ENCODE data around the gene NLGN3.

The NLGN3 gene

DNA sequence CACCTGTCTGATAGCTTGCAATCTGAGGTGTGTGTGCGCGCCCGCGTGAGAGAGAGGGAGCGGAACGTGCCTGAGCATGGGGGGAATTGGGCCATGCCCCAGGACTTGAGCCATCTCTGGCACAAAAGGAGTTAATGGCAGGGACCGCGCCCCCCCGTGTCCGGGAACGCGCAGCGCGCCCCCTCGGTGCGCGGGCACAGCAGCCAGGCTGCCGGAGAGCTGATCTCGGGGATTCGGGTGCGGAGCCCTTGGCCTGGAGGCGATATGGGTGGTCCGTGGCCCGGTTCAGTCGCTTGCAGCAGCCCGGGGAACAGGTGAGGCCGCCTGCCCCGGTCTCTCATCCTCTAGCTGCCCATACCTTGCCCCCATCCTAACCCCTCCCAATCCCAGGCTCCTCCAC, at the start of gene NLGN3:
NLGN3 (plus strand) TSS at position 191 of the 400 bp plus-strand sequence. CDS start 2,909 bp downstream, outside the sequence.
- DNase-seq (ENCODE audit: low read depth in 2 of 2) = no peak

DNA sequence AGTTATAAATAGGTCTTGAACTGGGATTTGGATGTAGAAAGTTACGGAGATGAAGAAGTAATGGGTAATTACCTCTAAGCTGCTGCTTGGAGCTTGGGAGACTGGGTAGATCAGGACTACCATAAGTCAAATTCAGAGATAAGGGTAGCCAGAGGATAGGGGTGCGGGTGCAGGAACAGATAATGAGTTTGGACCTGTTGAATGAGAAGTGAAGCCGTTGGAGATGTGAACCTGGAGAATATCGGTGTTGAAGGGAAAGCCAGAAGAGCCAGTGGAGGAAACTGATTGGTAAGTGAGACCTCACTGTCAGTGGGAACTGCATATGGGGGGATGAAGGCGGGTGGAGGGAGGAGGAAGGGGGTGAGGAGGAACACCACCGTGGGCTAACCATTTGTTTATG, 49.6 kb upstream of the NLGN3 start:
- DNase-seq (ENCODE audit: low read depth in 2 of 2) = no peak

DNA sequence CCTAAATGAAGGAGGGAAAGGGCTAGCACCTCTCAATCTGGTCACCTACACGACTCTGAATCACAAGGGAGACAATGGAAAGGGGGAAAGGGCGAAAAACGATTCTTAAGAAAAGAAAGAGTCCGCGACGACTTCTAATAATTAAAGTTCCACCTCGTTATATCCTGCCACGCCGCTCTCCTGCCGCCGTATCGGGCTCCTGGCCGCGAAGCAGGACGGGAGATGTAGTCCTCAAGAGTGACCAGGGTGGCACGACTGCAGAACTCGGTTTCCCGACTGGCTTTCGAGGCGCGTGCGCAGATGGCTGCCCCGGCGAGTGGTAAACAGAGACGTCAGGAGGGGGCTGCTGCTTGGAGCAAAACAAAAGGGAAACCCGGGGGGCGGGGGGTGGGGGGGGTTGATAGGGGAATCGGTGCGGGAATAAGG, 49.1 kb upstream of the NLGN3 start, which contains the start of gene FOXO4:
FOXO4 (plus strand) TSS at position 297 of the 426 bp plus-strand sequence. CDS start 678 bp downstream, outside the sequence.
- DNase-seq (ENCODE audit: low read depth in 2 of 2) = peak; percentile 76 to 78

DNA sequence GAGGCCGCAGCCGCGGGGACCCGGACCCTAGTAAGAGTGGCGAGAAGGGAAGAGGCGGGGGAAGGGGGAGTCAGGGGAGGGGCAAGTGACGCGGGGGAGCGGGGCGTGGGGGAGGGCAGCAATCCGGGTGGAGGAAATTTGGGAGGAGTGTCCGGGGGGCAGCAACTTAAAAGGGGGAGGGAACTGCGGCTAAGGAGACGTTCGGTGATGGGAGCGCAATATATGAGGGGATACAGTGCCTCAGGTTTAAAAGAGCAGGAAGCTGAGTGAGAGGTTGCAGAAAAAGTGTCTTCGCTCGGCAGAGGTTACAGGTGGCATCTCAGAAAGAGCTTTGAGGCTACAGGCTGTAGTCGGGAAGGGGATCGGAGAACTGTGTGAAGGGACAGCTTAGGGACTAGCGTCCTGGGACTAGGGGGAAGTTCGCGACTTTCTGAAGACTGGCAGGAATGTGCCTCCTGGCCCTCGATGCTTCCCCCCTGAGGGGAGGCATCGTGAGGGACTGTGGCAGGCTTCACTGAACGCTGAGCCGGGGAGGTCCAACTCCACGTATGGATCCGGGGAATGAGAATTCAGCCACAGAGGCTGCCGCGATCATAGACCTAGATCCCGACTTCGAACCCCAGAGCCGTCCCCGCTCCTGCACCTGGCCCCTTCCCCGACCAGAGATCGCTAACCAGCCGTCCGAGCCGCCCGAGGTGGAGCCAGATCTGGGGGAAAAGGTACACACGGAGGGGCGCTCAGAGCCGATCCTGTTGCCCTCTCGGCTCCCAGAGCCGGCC, 48.5 kb upstream of the NLGN3 start:
- DNase-seq (ENCODE audit: low read depth in 2 of 2) = no peak

DNA sequence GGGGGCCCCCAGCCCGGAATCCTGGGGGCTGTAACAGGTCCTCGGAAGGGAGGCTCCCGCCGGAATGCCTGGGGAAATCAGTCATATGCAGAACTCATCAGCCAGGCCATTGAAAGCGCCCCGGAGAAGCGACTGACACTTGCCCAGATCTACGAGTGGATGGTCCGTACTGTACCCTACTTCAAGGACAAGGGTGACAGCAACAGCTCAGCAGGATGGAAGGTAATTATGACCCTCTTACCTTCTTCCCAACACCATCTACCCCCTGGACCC, 47.9 kb upstream of the NLGN3 start:
- DNase-seq (ENCODE audit: low read depth in 2 of 2) = no peak

DNA sequence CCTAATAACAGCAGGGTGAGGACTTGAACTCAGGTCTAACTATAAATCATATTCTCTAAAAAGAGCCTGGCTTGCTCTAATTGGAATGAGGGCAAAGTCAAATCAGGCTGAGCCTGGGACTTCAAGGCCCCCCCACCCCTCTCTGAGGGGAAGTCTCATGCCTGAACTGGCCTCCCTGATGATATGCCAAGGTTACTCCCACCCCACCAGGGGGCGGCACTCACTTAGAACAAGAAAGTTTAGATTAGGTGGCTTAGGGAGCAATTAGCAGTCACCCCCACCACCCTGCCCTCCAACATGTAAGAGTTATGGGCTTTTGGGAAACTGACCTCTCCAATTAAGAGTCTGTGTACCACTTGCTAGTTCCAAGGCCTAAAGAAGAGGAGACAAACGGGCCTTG, 46.3 kb upstream of the NLGN3 start:
- DNase-seq (ENCODE audit: low read depth in 2 of 2) = peak; percentile 64 to 70

DNA sequence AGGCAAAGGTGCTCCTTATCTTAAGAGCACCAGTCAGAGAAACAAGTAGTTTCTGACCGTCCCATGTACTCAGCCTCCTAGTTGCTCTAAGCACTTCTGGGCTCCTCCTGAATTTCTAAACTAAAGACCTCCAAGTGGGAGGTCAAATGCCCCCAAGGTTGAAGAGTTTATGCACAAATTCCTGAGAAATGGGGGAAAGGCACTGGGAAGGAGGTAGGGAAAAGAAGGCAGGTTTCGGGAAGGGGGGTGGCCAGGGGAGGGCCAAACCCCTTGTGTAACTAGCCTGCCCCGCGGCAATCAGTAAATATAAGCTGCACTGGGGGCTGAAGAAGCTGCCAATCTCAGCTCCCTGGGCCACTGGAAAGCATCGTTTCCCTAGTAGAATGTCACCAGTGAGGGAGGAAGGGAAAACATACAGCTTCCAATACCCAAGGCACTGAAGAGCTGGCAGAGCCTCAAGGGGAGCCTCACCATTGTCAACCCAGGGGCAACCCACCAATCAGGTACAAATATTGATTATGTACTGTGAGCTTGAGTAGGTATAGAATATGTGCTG, 45.6 kb upstream of the NLGN3 start:
- DNase-seq (ENCODE audit: low read depth in 2 of 2) = no peak

DNA sequence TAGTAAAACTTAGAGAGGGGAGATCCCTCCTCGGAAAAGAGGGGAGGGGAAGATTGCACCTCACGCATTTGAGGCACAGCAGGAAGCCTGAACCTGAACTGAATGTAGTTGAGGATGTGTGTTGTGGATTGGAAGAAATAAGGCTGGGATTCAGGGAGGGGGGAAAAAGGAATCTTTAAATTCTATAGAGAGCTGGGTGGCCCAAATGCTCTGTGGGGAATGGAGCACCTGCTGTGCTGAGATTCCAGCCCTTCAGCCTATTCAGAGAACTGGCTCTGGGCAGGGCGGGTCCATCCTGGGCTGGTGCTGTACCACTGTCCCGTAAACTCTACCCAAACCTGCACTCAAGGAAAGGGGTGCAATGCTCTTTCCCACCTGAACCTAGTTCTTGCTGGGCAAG, 44.9 kb upstream of the NLGN3 start:
- no peak for DNase-seq (ENCODE audit: low read depth in 2 of 2)

DNA sequence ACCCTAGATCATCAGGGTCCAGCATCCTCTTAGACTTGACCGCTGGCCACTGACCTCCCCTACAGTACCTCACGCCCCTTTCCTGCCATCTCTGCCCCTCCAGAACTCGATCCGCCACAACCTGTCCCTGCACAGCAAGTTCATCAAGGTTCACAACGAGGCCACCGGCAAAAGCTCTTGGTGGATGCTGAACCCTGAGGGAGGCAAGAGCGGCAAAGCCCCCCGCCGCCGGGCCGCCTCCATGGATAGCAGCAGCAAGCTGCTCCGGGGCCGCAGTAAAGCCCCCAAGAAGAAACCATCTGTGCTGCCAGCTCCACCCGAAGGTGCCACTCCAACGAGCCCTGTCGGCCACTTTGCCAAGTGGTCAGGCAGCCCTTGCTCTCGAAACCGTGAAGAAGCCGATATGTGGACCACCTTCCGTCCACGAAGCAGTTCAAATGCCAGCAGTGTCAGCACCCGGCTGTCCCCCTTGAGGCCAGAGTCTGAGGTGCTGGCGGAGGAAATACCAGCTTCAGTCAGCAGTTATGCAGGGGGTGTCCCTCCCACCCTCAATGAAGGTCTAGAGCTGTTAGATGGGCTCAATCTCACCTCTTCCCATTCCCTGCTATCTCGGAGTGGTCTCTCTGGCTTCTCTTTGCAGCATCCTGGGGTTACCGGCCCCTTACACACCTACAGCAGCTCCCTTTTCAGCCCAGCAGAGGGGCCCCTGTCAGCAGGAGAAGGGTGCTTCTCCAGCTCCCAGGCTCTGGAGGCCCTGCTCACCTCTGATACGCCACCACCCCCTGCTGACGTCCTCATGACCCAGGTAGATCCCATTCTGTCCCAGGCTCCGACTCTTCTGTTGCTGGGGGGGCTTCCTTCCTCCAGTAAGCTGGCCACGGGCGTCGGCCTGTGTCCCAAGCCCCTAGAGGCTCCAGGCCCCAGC, 43.8 kb upstream of the NLGN3 start:
- DNase-seq (ENCODE audit: low read depth in 2 of 2) = no peak

DNA sequence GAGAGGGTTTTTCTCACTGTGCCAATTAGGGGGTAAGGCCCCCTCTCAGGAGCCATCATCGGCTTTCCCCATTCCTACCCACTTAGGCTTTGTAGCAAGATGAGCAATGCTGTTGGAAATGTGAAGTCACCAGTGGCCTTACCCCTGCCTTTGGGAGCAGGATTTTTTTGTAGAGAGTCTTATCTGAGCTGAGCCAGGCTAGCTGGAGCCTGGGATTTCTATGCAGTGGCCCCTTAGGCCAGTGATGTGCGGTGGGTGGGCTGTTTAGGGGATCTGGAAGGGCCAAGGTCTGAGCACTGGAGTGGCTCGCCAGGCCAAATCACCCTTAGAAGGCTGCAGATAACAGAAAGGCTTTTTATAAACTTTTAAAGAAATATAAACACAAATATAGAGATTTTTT, 42.3 kb upstream of the NLGN3 start:
- DNase-seq (ENCODE audit: low read depth in 2 of 2) = no peak

DNA sequence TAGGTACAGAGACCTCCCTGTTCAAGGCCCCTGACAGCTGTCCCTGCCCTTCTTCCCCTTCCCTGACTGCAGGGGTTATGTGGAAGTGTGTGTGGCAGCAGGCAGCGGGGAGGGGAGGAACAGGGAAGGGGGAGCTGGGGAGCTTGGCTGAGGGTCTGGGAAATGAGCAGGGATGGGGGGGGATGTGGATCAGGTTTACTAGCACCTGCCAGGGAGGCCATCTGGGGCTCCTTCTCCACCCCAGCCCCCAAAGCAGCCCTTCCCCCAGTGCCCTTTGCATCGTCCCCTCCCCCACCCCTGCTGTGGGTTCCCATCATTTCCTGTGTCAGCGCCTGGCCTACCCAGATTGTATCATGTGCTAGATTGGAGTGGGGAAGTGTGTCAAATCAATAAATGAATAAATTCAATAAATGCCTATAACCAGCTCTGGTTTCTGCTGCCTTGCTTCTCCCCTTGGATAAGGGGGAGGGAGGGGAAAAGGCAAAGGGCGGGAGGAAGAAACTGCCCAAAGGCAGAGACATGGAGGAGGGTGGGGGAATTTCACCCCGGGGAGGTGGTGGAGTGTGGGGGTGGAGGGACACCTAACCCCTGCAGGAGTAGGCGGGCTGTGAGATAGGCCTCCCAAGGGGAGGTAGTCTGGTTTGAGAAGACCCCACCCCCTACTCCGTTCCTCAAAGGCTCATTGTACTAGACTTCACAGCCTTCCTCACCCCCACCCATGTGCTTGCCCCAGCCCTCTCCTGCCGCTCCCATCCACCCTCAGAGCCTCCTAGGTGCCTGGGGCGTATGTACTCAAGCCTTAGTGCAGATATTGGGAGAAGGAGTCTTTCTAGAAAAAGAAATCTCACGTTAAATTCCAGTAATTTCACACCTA, 41.3 kb upstream of the NLGN3 start:
- peak in 1 of 2 donors; percentile 39 for DNase-seq (ENCODE audit: low read depth in 2 of 2)

DNA sequence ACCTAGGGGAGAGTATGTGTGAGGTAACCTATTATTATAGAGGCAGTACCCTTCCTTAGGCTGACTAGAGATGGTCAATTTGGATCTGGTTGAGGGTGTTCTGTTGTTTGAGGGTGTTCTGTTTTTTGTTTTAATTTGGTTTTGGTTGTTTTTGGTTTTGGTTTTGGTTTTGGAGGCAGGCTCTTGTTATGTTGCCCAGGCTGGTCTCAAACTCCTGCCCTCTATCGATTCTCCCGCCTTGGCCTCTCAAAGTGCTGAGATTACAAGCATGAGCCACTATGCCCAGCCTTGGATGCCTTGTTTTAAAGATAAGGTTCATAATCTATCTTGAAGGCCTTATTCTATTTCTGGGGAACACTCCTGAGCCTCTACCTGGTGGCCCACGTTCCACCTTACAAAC, 39.0 kb upstream of the NLGN3 start:
- no peak for DNase-seq (ENCODE audit: low read depth in 2 of 2)

DNA sequence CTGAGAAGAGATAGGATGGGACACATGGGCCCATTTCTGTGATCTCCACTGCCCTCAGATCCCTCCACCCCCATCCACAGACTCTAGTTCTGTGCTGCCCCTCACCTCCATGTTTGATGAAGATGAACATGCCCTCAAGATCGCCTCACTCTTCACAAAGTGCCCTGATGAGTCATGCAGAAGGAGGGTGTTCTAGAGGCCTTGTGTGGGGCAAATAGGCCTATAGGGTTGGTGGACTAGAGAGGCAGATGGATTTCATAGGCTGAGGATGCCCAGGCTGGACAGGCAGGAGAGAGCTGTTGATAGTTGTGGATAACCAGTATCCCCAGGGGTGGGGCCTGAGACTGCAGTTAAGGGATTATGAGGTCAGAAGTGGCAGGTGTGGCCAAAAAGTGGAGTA, 38.2 kb upstream of the NLGN3 start, which contains the start of gene CXorf65:
CXorf65 (minus strand) TSS at position 314 of the 400 bp plus-strand sequence; CDS start at position 130, 184 bp downstream.
- DNase-seq (ENCODE audit: low read depth in 2 of 2) = no peak

DNA sequence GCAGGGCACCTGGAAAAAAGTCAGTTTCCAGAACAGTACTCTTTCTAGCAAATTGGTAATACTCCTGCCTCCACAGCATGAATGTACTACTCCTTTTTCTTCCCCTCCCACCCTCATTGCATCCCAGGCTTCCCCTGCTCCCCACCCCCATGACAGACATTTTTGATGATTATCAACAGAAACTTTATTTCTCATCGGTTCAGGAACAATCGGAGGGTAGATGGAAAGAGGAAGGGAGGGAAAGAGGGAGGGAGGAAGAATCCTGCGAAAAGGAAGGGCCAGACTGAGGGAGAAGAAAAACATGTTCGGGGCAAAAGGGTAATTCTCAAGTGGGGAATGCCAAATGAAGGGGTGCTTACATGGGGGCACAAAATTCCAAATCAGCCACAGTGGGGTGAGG, 37.4 kb upstream of the NLGN3 start:
- no peak for DNase-seq (ENCODE audit: low read depth in 2 of 2)

DNA sequence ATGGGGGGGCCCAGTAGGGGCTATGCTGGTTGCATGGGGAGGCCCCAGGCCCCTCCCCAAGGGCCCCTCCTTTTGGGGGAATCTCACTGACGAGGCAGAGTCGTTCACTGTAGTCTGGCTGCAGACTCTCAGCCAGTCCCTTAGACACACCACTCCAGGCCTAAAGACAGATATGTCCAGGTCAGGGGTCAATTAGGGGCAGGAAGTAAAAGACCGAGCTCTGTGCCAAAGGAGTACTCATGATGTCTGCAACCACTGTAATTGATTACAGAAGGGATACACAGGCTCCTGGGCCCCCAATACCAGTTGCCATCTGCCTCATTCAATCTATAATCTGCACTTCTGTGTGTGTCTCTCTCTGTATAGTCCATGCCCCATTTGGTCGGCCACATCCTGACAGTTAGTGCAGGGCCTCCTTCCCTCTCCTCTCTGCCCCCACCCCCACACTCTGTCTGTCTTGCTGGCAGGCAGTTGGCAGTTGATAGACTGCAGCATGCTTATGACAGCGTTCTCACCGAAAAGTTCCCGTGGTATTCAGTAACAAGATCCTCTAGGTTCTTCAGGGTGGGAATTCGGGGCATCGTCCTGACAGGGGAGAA, 36.8 kb upstream of the NLGN3 start:
- DNase-seq (ENCODE audit: low read depth in 2 of 2) = no peak

DNA sequence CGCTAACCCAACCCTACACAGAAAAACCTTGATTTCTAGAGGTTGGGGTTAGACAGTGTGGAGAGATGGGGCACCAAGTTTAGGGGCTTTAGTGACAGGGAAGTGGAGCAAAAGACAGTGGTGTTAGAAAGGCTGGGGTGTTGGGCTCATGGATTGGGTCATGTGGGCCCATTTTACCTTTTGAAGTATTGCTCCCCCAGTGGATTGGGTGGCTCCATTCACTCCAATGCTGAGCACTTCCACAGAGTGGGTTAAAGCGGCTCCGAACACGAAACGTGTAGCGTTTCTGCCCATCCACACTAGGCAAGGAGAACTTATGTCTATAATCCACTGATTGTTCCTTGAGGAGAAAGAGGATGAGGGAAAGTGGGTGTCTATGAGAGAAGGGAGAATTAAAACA, 35.6 kb upstream of the NLGN3 start:
- no peak for DNase-seq (ENCODE audit: low read depth in 2 of 2)

DNA sequence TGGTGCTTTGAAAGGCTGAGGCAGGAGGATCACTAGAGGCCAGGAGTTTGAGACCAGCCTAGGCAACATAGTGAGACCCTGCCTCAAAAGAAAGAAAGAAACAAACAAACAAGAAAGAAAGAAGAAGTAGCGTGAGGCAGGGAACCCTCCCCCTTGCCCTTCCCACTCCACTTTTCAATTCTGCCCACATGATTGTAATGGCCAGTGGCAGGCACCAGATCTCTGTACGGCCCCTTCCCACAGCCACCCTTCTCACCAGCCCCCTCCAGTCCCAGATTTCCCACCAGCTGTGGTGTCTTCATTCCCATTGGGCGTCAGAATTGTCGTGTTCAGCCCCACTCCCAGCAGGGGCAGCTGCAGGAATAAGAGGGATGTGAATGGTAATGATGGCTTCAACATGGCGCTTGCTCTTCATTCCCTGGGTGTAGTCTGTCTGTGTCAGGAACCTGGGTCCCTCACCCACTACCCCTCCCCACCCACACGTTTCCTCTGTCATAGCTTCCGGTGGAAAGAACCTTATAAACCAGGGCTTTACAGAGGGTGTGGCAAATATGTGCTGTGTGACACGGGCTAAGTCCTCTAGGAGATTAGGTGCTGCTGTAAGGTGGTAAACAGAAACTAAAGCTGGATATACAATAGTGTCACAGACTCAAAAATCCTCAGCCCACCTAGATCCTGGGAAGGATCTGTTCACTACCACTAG, 33.3 kb upstream of the NLGN3 start, which contains the start of gene IL2RG:
IL2RG (minus strand) TSS at position 437 of the 703 bp plus-strand sequence; CDS start at position 399, 38 bp downstream.
- peak in 1 of 2 donors; percentile 75 for DNase-seq (ENCODE audit: low read depth in 2 of 2)

DNA sequence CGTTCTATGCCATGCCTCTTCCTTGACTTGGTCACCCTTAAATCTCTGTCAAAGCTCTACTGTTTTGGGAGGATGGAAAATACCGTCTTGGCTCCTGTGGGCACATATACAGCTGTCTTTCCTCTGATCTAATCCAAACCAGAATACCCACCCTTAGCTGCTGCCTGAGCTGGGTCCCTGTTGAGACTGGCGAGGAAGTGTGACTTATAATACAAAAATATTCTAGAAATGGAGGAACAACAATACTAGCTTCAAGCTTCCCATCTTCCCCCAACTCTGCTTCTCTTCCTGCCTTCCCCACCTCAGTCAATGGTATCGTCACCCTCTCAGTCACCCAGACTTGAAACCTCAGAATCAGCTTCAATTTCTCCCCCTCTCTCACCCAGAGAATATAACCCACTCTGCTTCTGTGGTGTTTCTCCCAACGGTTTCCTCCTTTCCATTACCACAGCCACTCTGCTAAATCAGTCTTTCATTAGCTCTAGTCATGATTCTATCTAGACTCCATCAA, 32.7 kb upstream of the NLGN3 start:
- no peak for DNase-seq (ENCODE audit: low read depth in 2 of 2)

DNA sequence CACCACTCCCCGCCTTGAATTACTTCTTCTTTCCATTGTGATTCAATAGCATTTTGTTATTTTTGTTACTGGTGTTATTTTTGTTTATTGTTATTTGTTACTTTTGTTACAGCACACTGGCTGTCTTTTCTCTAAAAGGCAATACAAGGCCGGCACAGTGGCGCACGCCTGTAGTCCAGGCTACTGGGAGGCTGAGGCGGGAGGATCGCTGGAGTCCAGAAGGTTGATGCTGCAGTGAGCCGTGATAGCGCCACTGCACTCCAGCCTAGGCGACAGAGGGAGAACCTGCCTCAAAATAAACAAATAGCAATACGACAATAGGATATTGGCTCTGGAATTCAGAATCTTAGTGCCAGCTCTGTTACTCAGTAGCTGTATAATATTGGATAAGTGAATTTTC, 27.3 kb upstream of the NLGN3 start:
- no peak for DNase-seq (ENCODE audit: low read depth in 2 of 2)
